GM19351 (cell line): ENCODE measurements around the gene ART5.
A peak's percentile ranks its signal among the peaks of the same experiment; 100 is the strongest.
"Not testable (repeated sequence)": the region's sequence is repeated elsewhere in the genome, so short reads cannot be mapped to it uniquely, and the experiment has no call there.

ENCODE experiments used
- ATAC-seq: cut with Tn5 transposase; IDR thresholded peaks from one replicate; pipeline ENCODE4 v1.9.1; 2021; ENCODE audit warnings: mild to moderate bottlenecking, moderate library complexity; ENCODE audit not compliant: unreplicated experiment

The ART5 gene

GRCh38 chr11:3658252-3658651 lies 16.5 kb upstream of the ART5 start:
- no peak for ATAC-seq

- not testable (repeated sequence) for ATAC-seq
These were observed 15.5 kb upstream of the ART5 start for GRCh38 chr11:3657331-3657730.

- no peak for ATAC-seq
These were observed 13.8 kb upstream of the ART5 start for GRCh38 chr11:3655547-3655946.

GRCh38 chr11:3652514-3652913 lies 10.7 kb upstream of the ART5 start:
- not testable (repeated sequence) for ATAC-seq

GRCh38 chr11:3649374-3649773 lies 7.6 kb upstream of the ART5 start:
- not testable (repeated sequence) for ATAC-seq

GRCh38 chr11:3648843-3649242 lies 7.1 kb upstream of the ART5 start:
- ATAC-seq, result not testable (repeated sequence)

- no peak for ATAC-seq
These were observed 3.8 kb upstream of the ART5 start for GRCh38 chr11:3645552-3645951.

GRCh38 chr11:3644817-3645235 lies 3.0 kb upstream of the ART5 start, which contains the start of gene ART1:
Gene ART1 (plus strand): TSS chr11:3645128. CDS start chr11:3659214, 14,086 bp downstream.
- no peak for ATAC-seq

GRCh38 chr11:3643102-3643546 lies 1.3 kb upstream of the ART5 start:
- not testable (repeated sequence) for ATAC-seq

GRCh38 chr11:3642071-3642951 lies 519 bp upstream of the ART5 start:
- ATAC-seq, result peak; percentile 68

- no peak for ATAC-seq
These were observed 601 bp downstream of the ART5 start for GRCh38 chr11:3641191-3641590.

- no peak for ATAC-seq
These were observed 2.0 kb downstream of the ART5 start for GRCh38 chr11:3639841-3640240.

- no peak for ATAC-seq
These were observed 3.3 kb downstream of the ART5 start for GRCh38 chr11:3638513-3638912.

- ATAC-seq, result no peak
These were observed 4.6 kb downstream of the ART5 start for GRCh38 chr11:3637201-3637600.

GRCh38 chr11:3635641-3636375 lies 6.0 kb downstream of the ART5 start:
- no peak for ATAC-seq

- ATAC-seq, result no peak
These were observed 9.6 kb downstream of the ART5 start for GRCh38 chr11:3632070-3632660.

GRCh38 chr11:3631331-3631730 lies 10.5 kb downstream of the ART5 start:
- ATAC-seq, result no peak

- ATAC-seq, result no peak
These were observed 14.5 kb downstream of the ART5 start for GRCh38 chr11:3627291-3627690.

GRCh38 chr11:3626250-3626960 lies 15.4 kb downstream of the ART5 start:
- no peak for ATAC-seq

GRCh38 chr11:3623767-3624458 lies 17.9 kb downstream of the ART5 start:
- ATAC-seq, result no peak
